HG03060 (cell line): Measurements from ENCODE around the gene SLFNL1.
A peak's percentile ranks its signal among the peaks of the same experiment; 100 is the strongest.

Source experiments
- ATAC-seq: cut with Tn5 transposase; IDR thresholded peaks from one replicate; pipeline ENCODE4 v1.9.1; 2021; ENCODE audit warnings: low read depth, moderate number of reproducible peaks; ENCODE audit not compliant: unreplicated experiment

SLFNL1 gene

DNA sequence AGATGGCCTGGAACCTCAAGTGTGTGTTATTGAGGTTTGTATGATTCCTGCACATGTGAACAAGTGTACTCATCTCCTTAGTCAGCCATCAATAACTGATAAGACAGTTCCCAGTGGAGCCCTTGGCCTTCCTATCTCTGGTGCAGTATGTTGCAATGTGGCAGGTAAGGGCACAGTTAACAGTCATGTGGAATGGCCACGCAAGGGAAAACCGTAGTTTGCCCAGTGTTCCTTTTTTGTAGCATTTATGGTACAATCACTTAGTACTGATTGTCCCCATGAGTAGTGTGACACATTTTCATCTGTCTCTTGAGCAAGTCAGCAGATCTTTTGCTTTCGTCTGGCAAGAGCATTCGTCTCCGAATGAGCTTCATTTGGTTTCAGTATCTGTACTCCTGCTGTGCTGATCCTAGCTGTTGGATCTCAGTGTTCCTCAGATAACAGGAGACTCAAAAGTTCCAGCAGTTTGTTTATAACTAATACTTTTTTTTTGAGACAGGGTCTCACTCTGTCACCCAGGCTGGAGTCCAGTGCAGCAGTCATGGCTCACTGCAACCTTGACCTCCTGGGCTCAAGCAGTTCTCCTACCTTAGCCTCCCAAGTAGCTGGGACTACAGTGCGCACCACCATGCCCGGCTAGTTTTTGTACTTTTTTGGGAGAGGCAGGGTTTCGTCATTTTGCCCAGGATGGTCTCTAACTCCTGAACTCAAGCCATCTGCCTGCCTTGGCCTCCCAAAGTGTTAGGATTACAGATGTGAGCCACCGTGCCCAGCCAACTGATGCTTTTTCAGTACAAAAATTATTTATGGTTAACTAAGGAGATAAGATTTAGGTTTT is 33.9 kb downstream of the SLFNL1 start:
- ATAC-seq = no peak

DNA sequence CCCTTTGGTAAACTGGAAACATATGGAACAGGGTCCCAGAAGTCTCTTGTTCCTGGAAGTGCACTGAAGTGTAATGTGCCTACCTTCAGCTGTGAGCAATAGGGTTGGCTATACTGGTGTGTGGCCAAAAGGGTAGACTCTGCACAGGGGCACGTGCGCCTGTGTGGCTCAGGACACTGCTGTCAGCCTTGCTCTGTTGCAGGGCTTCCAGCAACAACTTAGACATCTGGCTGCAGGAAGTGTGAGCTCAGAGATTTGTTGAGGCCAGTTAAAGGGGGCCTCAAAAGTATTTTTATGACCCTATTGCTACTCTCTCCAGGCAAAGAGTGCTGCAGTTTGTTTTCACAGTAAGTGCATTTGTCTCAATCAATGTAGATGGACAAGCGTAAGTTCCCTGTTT is 34.6 kb downstream of the SLFNL1 start:
- no peak for ATAC-seq

DNA sequence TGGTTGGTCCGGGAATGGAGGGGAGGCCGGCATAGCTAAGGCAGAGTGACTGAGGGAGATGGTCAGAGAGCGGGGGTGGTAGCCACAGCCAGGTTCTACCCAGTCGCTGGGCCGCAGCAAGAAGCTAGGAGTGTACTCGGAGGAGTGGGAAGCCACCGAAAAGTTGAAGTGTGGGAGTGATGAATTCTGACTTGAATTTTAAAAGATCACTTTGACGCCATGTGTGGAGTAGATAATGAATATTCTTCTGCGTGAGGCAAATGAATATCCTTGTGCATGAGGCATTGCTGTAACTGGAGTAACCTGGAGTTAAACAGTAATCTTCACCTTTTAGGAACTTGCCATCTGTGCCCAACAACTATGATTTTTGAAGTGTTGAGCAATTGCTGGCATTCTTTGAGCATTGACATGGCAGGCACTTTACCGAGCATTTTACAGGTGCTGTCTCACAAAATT is 35.2 kb downstream of the SLFNL1 start:
- no peak for ATAC-seq

DNA sequence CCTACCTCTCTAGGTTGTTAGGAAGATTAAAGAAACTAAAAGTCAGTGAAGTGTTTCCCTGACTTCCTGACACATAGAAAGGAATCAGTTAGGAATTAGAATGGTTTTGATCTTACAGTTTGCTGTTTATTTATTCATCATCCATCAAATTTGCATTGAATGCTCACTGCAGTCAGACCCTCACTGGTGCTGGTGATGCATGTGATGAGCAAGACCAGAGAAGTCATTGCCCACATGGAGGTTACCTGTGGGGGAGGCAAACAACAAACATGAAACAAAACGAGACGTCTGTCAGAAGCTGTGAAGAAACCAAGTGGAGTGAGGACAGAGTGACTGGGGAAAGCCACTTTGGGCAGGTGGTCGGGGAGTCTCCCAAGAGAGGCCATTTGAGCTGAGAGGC is 35.6 kb downstream of the SLFNL1 start:
- no peak for ATAC-seq

DNA sequence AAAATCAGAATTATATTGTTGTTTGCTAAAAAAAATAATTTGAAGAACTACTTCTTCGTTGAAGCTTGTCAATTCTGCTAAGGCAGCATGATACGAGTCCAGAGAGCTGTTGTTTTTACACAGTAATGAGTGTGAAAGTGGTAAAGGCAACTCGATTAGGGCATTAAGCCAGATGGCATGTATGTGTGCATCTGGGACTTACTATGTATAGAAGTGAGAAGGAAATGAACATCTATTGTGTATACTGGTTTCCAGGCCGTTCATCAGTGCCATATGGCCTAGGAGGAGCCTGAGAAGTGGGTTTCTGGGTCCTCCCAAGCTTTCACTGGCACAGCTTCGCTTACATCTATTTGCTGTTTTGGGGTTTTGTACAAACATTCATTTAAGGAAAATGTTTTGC is 36.4 kb downstream of the SLFNL1 start:
- ATAC-seq = no peak

DNA sequence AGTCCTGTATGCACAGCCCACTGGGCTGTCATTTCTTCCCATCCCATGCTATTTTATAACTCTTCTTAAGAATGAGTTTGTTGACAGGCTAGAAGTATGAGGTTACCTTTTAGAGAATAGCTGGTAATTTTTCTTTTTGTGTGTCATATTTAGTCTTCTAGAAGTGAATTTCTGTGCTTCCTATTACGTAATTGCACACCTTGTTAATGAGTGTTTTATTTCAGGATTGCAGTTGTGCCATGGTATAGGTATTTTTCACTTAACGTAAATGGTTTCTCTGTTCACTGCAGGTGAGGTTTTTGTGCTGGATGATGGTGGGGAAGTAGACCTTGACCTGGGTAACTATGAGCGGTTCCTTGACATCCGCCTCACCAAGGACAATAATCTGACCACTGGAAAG is 37.0 kb downstream of the SLFNL1 start:
- no peak for ATAC-seq

DNA sequence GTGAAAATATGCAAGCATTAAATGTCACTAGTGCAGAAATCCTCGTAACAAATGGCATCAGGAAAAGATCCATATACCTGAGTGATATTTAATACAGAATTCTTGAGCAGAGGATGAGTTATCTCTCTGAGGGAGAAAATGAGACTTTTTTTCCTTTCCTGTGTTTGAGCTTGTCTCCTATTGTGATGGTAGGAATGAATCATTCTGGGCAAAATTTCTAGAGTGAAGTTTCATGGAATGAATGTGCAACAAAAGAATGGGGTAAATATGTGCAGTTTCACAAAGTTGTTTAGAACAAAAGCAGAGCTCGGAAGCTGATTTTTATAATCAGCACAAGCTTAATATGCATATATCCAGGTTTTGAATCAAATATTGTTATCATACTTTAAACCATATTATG is 37.5 kb downstream of the SLFNL1 start:
- ATAC-seq = no peak

DNA sequence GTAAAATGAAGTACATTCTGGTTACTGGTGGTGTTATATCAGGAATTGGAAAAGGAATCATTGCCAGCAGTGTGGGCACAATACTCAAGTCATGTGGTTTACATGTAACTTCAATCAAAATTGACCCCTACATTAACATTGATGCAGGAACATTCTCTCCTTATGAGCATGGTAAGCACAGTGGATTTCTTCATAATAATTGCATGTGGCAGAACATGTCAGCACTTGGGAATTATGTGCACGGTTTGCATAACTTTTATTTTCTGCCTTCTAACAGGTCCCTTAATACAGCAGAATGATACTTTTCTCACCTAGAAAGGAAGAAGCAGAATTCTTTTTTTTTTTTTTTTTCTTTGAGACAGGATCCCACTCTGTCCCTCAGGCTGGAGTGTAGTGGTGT is 38.2 kb downstream of the SLFNL1 start:
- ATAC-seq = no peak

DNA sequence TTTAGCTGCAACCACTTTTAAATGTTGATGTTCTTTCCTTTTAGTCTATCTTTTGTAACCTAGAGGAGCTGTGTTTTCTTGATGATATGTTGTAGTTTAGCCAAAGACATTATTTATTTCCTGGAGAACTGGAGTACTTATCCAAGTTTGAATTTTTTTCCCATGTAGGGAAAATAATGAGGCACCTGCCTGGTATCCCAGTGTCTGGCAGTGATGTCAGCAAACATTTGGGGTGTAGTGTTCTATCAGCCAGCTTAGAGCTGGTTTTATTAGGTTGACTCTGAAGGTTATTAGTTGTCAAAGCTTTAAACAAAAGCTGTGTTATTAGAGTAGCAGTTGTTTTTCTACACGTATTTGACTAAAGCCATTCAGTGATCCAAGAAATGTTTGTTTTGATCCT is 38.8 kb downstream of the SLFNL1 start:
- no peak for ATAC-seq

DNA sequence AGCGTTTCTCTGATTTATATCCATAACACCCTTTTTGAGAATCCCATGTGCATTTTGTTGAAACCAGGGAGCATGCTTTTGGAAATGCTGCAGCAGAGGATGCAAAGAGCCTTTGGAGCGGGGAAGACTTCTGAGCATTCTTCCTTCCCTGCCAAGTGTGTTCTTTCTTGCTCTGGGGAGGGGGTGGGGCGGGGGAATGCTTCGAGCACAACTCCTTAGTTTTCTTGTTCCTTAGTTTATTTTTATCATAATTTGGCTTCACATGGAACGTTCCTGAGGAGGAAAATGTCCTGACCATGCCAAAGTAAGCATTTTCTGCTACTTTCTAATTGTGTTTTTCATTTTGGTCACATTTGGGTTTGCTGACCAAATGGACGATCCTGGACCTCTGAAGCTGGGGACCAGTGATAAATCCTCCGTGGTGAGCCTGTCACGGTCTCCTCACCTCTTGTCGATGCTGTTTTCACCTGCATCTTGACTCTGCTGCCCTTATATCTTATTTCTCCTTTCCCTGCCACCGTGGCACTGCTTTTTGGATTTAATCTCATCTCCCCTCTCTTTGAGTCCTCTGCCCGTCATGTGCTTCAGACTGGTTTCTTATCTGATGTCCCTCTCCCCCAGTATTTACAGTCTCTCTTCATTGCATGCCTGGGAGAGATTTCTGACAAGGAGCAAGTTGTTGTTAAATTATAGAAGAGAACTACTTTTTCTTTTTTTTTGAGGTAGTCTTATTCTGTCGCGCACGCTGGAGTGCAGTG is 39.7 kb downstream of the SLFNL1 start:
- no peak for ATAC-seq

DNA sequence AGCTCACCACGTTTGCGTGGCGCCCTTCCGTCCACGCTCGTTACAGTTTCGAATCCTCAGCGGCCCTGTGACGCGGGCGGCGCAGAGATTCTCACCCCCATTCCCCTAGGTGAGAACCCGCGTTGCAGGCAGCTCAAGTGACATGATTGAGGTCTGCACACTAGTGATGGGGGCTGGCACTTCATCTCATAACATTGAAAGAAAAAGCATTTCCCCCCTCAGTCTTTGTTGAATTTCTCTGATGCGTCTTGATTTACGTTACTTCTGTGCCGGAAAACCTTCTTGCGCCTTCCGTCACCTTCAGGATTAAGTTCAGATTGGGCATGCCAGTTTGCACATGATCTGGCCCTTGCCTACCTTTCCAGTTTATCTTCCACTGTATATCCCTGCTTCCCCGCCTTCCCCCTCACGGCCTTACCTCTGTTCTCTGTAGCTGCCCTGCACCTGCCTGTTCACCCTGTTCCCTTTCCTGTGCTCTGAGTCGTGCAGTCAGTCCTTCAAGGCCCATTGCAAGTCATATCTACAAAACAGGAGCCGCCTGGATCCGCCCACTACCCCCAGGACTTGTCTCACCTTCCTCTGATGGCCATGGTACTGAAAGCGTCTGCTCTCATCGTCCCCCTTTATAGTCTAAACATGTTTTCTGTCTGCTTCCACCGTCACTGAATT is 40.9 kb downstream of the SLFNL1 start:
- ATAC-seq = no peak

DNA sequence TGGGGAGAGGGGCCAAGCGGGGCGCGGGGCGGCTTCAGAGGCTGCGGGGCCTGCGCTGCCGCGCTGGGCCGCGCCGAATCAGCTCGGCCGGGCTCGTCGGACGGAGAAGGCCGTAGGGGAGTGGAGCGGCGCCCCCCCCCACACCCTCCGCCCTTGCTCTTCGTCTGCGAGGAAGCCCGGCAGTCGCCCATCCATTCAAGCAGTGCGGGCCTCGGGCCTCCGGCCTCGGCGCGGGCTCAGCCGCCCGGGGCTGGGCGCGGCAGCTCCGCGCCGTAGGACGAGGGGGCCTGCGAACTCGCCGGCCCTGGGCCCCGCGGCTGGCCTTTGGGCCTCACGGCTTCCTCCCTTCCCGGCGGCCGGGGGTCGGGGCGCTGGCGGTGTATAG is 41.5 kb downstream of the SLFNL1 start:
- ATAC-seq = peak; percentile 13

DNA sequence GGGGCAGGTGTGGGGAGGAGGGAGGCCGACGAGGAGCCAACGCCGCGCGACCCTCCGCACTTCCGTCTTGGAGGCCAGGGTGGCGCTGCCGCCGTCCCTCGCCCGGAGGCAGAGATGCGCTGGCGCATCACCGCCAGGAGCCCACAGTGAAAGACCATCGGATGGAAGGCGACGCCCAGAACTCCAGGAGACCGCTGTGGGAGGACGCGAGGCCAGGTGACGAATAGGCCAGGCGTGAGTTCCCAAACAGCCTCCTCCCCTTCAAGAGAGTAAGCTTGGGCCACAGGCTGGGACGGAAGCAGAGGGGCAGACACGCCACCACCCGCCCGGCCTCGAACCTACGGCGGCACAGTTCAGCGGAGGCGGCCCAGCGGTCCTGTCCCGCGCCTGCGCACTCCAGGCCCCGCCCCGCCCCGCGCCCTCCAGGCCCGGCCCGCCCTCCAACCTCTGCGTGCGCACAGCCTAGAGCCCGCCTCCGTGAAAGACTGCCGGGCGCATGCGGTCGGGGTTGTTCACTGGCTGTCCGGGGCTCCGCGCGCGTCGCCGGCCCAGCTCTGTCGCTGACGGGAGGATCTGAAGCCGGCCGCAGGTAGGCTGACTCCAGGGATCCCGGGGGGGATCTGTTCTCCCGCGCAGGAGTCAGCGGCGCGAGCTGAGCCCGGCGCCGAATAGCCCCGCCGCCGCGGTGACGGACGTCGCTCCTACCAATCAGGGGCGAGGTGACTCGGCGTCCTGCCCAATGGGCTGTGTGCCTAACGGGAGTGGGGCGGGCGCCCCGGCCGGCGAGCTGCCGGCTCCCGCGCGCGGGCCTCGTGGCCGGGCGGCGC is 42.1 kb downstream of the SLFNL1 start, which contains the start of gene CTPS1:
Gene CTPS1, plus strand, starts transcription at position 456 of the 827 bp plus-strand sequence. CDS start 3,595 bp downstream, outside the sequence.
- peak; percentile 67 for ATAC-seq

DNA sequence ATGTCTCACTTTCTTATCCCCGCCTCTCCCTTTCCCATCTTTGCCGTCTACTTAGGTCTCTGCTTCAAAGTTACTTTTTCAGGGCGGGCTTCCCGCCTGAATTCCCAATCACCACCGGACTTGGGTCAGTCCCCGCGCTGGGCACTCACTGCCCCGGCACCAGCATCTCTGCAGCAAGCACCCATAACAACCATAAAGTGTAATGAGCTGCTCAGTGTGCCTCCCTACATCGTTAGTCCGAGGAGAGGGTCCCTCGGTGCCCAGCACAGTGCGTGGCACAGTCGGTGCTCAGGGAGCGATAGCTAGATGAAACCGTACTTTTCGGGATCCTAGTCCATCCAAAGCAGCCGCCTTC is 42.7 kb downstream of the SLFNL1 start:
- no peak for ATAC-seq

DNA sequence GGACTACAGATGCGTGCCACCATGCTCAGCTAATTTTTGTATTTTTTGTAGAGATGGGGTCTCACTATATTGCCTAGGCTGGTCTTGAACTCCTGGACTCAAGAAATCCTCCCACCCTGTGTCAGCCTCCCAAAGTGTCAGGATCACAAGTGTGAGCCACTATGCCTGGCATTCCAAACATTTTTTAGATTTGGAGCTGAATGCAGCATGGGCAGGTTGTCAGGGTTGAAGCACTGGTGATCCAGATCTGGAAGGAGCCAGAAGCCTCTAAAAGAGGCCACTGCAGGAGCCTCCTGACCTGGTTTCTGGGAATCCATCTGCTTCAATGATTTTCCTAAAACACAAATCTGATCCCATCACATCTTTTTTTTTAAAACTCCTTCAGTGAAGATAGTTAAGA is 43.8 kb downstream of the SLFNL1 start:
- no peak for ATAC-seq

DNA sequence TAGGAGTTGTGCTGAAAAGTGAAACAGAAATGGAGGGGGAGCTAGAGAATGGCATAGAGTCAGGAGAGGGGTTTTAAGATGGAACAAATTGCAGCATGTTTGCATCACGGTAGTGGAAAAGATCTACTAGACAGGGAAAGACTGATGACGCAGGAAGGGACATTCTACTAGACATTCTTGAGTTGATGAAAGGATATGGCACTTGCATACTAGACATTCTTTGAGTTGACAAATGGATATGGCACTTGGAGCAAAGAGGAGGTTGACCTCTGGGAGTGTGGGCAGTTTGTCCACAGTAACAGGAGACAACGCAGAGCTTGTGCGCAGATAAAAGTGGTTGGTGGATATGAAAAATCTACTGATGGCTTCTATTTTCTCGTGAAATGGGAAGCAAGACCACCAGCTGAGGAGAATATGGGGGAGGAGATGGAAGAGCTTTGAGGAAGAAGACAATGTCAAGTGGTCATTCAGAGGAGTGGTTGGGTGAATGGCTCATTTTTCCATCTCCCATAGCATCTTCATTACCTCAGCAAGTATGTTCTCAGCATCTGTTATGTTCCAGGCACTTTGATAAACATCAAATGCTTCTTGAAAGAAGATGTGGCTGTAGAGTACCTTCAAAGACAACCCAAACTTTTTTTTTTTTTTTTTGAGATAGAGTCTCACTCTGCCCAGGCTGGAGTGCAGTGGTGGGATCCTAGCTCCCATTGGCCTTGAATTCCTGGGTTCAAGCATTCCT is 44.4 kb downstream of the SLFNL1 start:
- ATAC-seq = no peak

DNA sequence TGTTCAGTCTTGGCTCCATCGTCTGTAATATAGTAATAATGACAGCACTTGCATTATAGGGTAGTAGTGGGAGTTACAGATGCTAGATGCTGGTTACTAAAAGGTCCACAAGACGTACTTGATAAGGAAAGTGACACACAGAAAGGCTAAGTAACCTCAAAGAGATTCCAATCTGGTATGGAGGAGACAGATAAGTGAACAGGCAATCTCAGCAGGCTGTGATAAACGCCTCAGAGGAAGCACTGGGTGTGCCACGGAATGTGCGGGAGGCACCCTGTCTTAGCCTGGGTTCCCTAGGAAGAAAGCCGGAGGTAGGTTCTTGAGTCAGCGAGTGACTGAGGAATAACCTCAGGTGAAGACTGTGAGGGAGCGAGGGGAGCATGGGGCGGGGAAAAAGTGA is 46.6 kb downstream of the SLFNL1 start:
- no peak for ATAC-seq

DNA sequence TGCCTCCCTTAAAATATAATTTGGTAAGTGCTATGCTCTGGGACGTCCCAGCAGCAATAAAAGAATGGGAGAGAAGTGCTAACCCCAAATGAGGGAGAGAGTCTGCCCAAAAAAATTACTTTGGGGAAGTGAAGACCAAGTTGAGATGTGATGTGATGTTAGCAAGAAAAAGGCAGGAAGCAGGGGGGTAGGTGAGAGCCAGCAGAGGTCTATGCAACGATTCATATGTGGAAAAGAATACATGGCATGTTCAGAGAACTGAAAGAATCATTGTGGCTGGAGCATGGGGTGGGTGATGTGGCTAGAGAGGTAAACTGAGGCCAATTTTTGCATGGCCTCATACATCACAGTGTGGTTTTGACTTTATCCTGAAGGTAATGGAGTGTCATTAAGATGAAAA is 47.6 kb downstream of the SLFNL1 start:
- no peak for ATAC-seq

DNA sequence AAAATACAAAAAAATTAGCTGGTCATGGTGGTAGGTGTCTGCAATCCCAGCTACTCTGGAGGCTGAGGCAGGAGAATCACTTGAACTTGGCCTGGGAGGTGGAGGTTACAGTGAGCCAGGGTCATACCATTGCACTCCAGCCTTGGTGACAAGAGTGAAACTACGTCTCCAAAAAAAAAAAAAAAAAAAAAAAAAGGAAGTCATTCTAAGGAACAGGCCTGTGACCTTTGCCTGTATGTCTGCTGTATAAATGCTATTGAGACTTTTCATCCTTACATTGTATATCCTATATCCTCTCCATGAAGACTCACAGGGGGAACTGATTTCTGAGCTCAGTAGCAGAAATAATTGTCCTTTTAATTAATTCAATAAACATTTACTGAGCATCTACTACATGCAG is 49.6 kb downstream of the SLFNL1 start:
- ATAC-seq = no peak

DNA sequence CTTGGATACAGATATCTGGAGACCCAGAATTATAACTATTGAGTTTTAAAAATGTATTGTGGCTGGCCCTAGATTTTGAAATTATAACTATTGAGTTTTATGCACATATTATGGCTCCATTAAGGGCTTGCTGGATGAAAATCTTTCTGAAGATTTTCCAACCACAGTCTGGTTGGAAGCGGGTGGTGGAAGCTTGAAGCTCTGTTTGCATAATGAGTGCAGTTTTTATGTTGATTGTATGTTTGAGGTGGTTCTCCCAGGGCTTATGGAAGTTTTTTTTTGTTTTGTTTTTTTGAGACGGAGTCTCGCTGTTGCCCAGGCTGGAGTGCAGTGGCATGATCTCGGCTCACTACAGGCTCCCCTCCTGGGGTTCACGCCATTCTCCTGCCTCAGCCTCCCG is 52.1 kb downstream of the SLFNL1 start:
- no peak for ATAC-seq
